K562 (cell line): ENCODE measurements around the gene HAUS3. TPM values are rescaled to one million over a fixed set of nuclear protein-coding genes. Genes with fewer than 3 reads are reported as not detected.

Source experiments
- ADNP ChIP-seq: fragments of 200-800 bp; sonication (Bioruptor generic); IDR thresholded peaks from 2 replicates; pipeline ENCODE4 v1.6.1; 2016; ENCODE audit warnings: missing genetic modification characterization, missing compliant biosample characterization
- HNRNPL ChIP-seq: fragments of 200-400 bp; formaldehyde crosslinking; IDR thresholded peaks from 2 replicates; pipeline ENCODE4 v1.6.1; 2017; ENCODE audit warnings: low read depth, mild to moderate bottlenecking, low read length
- MIER1 ChIP-seq: fragments of 450-650 bp; IDR thresholded peaks from 2 replicates; pipeline ENCODE4 v1.6.1; 2016; ENCODE audit warnings: antibody characterized with exemption, mild to moderate bottlenecking, low read depth
- PHF21A ChIP-seq: fragments of 450-650 bp; IDR thresholded peaks from 2 replicates; pipeline ENCODE4 v1.6.1; 2017; ENCODE audit warnings: low read depth, borderline replicate concordance
- PHTF2 ChIP-seq: fragments of 250-450 bp; sonication (Bioruptor Pico); IDR thresholded peaks from 2 replicates; pipeline ENCODE4 v1.5.0; 2021; ENCODE audit warnings: mild to moderate bottlenecking
- TAF1 ChIP-seq: IDR thresholded peaks from 2 replicates; pipeline ENCODE4 v1.6.1; 2011; ENCODE audit warnings: mild to moderate bottlenecking, low read length, moderate library complexity; ENCODE audit not compliant: insufficient read depth, control insufficient read depth, severe bottlenecking; ENCODE audit errors: extremely low read depth
- TRIM28 ChIP-seq: fragments of 450-650 bp; IDR thresholded peaks from 2 replicates; pipeline ENCODE4 v1.6.1; 2017
- XRCC3 ChIP-seq: fragments of 450-650 bp; IDR thresholded peaks from 2 replicates; pipeline ENCODE4 v1.6.1; 2017; ENCODE audit warnings: mild to moderate bottlenecking, moderate library complexity
- ZNF174 ChIP-seq: fragments of 250-450 bp; sonication (Bioruptor Pico); IDR thresholded peaks from 2 replicates; pipeline ENCODE4 v1.4.0; 2020; ENCODE audit warnings: mild to moderate bottlenecking
- polyA plus RNA-seq, 8 experiments: library from polyadenylated mRNA; depleted of rRNA in 4 of 8; stranded (reverse) in 5 of 8; unstranded in 3 of 8; fragments of >200 nt; fragmentation: Nextera tagmentation in 2 of 8; fragmentation: Illumina TruSeq in 1 of 8; extraction: Ambion mirVana in 2 of 8; extraction: Trizol in 1 of 8; gene quantifications; 2 replicates each; pipeline versions ENCODE4 v1.2.1 to v1.2.3, GENCODE V29; 2011 to 2014; ENCODE audit warnings: inconsistent platforms in 1 of 8, missing spikeins in 1 of 8
- total RNA-seq, 7 experiments: library from RNA; depleted of rRNA in 6 of 7; stranded (reverse); fragments of >200 nt in 6 of 7; fragmentation: Illumina TruSeq in 2 of 7; extraction: Trizol in 2 of 7; gene quantifications; 2 replicates each; pipeline versions ENCODE4 v1.2.1 to v1.2.3, GENCODE V29; 2011 to 2021; ENCODE audit warnings: low replicate concordance in 1 of 7
- TF ChIP-seq, protein P1 (sequence below): sonication (generic); formaldehyde crosslinking; IDR thresholded peaks from 2 replicates; pipeline ENCODE4 v1.8.1; 2023; ENCODE audit warnings: mild to moderate bottlenecking, missing genetic modification reagents, moderate library complexity
- TF ChIP-seq, protein P2 (sequence below), 2 experiments: fragments of 450-650 bp in 1 of 2; sonication (generic) in 1 of 2; formaldehyde crosslinking in 1 of 2; IDR thresholded peaks; 2 replicates each; pipeline versions ENCODE4 v1.7.1 to v1.9.0; 2016 to 2022; ENCODE audit warnings: inconsistent platforms in 1 of 2, mild to moderate bottlenecking in 1 of 2, missing genetic modification reagents in 1 of 2
- TF ChIP-seq, protein P3 (sequence below): sonication (generic); formaldehyde crosslinking; IDR thresholded peaks from 2 replicates; pipeline ENCODE4 v1.5.0; 2020; ENCODE audit warnings: missing genetic modification reagents
- TF ChIP-seq, protein P4 (sequence below): fragments of 250-450 bp; sonication (Bioruptor Pico); IDR thresholded peaks from 2 replicates; pipeline ENCODE4 v1.5.0; 2020; ENCODE audit warnings: mild to moderate bottlenecking
- TF ChIP-seq, protein P5 (sequence below): fragments of 250-450 bp; sonication (Bioruptor Pico); IDR thresholded peaks from 2 replicates; pipeline ENCODE4 v1.8.0; 2022; ENCODE audit warnings: inconsistent platforms

Gene HAUS3
- total and polyA plus RNA-seq, 9 of the 15 experiments (the other 6 are each of a cell fraction or from before 2014, with no cell fraction given): 8.9 to 25.7 (median 21.5) TPM

- TF ChIP-seq, protein P1, sequence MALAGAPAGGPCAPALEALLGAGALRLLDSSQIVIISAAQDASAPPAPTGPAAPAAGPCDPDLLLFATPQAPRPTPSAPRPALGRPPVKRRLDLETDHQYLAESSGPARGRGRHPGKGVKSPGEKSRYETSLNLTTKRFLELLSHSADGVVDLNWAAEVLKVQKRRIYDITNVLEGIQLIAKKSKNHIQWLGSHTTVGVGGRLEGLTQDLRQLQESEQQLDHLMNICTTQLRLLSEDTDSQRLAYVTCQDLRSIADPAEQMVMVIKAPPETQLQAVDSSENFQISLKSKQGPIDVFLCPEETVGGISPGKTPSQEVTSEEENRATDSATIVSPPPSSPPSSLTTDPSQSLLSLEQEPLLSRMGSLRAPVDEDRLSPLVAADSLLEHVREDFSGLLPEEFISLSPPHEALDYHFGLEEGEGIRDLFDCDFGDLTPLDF (CRISPR knock-in tag): no peak
- TF ChIP-seq, protein P2, sequence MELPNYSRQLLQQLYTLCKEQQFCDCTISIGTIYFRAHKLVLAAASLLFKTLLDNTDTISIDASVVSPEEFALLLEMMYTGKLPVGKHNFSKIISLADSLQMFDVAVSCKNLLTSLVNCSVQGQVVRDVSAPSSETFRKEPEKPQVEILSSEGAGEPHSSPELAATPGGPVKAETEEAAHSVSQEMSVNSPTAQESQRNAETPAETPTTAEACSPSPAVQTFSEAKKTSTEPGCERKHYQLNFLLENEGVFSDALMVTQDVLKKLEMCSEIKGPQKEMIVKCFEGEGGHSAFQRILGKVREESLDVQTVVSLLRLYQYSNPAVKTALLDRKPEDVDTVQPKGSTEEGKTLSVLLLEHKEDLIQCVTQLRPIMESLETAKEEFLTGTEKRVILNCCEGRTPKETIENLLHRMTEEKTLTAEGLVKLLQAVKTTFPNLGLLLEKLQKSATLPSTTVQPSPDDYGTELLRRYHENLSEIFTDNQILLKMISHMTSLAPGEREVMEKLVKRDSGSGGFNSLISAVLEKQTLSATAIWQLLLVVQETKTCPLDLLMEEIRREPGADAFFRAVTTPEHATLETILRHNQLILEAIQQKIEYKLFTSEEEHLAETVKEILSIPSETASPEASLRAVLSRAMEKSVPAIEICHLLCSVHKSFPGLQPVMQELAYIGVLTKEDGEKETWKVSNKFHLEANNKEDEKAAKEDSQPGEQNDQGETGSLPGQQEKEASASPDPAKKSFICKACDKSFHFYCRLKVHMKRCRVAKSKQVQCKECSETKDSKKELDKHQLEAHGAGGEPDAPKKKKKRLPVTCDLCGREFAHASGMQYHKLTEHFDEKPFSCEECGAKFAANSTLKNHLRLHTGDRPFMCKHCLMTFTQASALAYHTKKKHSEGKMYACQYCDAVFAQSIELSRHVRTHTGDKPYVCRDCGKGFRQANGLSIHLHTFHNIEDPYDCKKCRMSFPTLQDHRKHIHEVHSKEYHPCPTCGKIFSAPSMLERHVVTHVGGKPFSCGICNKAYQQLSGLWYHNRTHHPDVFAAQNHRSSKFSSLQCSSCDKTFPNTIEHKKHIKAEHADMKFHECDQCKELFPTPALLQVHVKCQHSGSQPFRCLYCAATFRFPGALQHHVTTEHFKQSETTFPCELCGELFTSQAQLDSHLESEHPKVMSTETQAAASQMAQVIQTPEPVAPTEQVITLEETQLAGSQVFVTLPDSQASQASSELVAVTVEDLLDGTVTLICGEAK (IDR thresholded peaks at IDR 0.05): no peak
- TF ChIP-seq, protein P2 (CRISPR knock-in tag; IDR thresholded peaks at IDR 0.05): no peak
- TF ChIP-seq PHTF2 (CRISPR knock-in tag) (no peak), XRCC3 (no peak), TAF1 (no peak), PHF21A (no peak), ZNF174 (CRISPR knock-in tag) (no peak), HNRNPL (no peak), TRIM28 (no peak), ADNP (tag) (no peak), MIER1 (no peak)
- TF ChIP-seq, protein P3, sequence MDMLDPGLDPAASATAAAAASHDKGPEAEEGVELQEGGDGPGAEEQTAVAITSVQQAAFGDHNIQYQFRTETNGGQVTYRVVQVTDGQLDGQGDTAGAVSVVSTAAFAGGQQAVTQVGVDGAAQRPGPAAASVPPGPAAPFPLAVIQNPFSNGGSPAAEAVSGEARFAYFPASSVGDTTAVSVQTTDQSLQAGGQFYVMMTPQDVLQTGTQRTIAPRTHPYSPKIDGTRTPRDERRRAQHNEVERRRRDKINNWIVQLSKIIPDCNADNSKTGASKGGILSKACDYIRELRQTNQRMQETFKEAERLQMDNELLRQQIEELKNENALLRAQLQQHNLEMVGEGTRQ (CRISPR knock-in tag): no peak
- TF ChIP-seq, protein P4, sequence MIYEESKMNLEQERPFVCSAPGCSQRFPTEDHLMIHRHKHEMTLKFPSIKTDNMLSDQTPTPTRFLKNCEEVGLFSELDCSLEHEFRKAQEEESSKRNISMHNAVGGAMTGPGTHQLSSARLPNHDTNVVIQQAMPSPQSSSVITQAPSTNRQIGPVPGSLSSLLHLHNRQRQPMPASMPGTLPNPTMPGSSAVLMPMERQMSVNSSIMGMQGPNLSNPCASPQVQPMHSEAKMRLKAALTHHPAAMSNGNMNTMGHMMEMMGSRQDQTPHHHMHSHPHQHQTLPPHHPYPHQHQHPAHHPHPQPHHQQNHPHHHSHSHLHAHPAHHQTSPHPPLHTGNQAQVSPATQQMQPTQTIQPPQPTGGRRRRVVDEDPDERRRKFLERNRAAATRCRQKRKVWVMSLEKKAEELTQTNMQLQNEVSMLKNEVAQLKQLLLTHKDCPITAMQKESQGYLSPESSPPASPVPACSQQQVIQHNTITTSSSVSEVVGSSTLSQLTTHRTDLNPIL: no peak
- TF ChIP-seq, protein P5, sequence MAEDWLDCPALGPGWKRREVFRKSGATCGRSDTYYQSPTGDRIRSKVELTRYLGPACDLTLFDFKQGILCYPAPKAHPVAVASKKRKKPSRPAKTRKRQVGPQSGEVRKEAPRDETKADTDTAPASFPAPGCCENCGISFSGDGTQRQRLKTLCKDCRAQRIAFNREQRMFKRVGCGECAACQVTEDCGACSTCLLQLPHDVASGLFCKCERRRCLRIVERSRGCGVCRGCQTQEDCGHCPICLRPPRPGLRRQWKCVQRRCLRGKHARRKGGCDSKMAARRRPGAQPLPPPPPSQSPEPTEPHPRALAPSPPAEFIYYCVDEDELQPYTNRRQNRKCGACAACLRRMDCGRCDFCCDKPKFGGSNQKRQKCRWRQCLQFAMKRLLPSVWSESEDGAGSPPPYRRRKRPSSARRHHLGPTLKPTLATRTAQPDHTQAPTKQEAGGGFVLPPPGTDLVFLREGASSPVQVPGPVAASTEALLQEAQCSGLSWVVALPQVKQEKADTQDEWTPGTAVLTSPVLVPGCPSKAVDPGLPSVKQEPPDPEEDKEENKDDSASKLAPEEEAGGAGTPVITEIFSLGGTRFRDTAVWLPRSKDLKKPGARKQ (CRISPR knock-in tag): no peak
Measured at GRCh38 chr4:2267320-2267811, 25.4 kb upstream of the HAUS3 start (continued).
